HG03571 (cell line): Measurements from ENCODE around the gene CALHM1.
"Not testable (repeated sequence)": the region's sequence is repeated elsewhere in the genome, so short reads cannot be mapped to it uniquely, and the experiment has no call there.

Source experiments
- ATAC-seq: cut with Tn5 transposase; IDR thresholded peaks from one replicate; pipeline ENCODE4 v1.9.1; 2021; ENCODE audit not compliant: unreplicated experiment

Gene CALHM1

GRCh38 chr10:103439776-103440175 is 18.9 kb downstream of the CALHM1 start:
- ATAC-seq = no peak

- no peak for ATAC-seq
Observed at GRCh38 chr10:103433858-103434257, 24.8 kb downstream of the CALHM1 start.

- no peak for ATAC-seq
Observed at GRCh38 chr10:103431902-103432301, 26.8 kb downstream of the CALHM1 start.

- no peak for ATAC-seq
Observed at GRCh38 chr10:103429647-103430046, 29.1 kb downstream of the CALHM1 start.

GRCh38 chr10:103428989-103429643 is 29.6 kb downstream of the CALHM1 start:
- no peak for ATAC-seq

- no peak for ATAC-seq
Observed at GRCh38 chr10:103427866-103428265, 30.8 kb downstream of the CALHM1 start.

GRCh38 chr10:103423748-103424147 is 35.0 kb downstream of the CALHM1 start:
- ATAC-seq = no peak

GRCh38 chr10:103419101-103419500 is 39.6 kb downstream of the CALHM1 start:
- ATAC-seq = no peak

GRCh38 chr10:103417601-103418000 is 41.1 kb downstream of the CALHM1 start:
- no peak for ATAC-seq

- ATAC-seq = not testable (repeated sequence)
Observed at GRCh38 chr10:103417148-103417469, 41.6 kb downstream of the CALHM1 start.

GRCh38 chr10:103416436-103417147 is 42.1 kb downstream of the CALHM1 start:
- ATAC-seq = no peak

- ATAC-seq = no peak
Observed at GRCh38 chr10:103415581-103415980, 43.1 kb downstream of the CALHM1 start.

GRCh38 chr10:103413564-103413963 is 45.1 kb downstream of the CALHM1 start:
- no peak for ATAC-seq
